SK-N-SH (cell line): ENCODE measurements around the gene GALM. TPM values are rescaled to one million over a fixed set of nuclear protein-coding genes. Genes with fewer than 3 reads are reported as not detected.

Experiments
- CTCF ChIA-PET: fragments of 300-600, 350-600 bp; formaldehyde crosslinking; extraction: SDS; loops from one replicate; lab custom pipeline; 2021; lab: Yijun Ruan, JAX
- POLR2A ChIA-PET: fragments of 350-600 bp; sonication (Branson Sonifier 250); formaldehyde crosslinking; extraction: SDS; loops from one replicate; lab custom pipeline; 2020; ENCODE audit warnings: antibody characterized with exemption, inconsistent platforms; lab: Yijun Ruan, JAX
- DNase-seq: peaks from one replicate; pipeline ENCODE4 v3.0.0; 2012
- H2AFZ ChIP-seq: fragments of 200-600 bp; sonication (generic); 2 replicates; pipeline ENCODE4 v1.8.1; 2016; ENCODE audit warnings: antibody characterized with exemption, mild to moderate bottlenecking, low read depth
- H3F3A ChIP-seq: fragments of 200-600 bp; sonication (generic); replicated peaks from 2 replicates; pipeline ENCODE3; 2016; ENCODE audit warnings: antibody characterized with exemption, mild to moderate bottlenecking; ENCODE audit not compliant: insufficient read depth
- H3K27ac ChIP-seq, 2 experiments: fragments of 200-500 bp in 1 of 2; fragments of 200-600 bp in 1 of 2; sonication (Bioruptor generic) in 1 of 2; sonication (generic), shearing (Covaris generic) in 1 of 2; 2 replicates each; pipeline versions ENCODE4 v1.5.1 to v1.6.1; 2014 to 2016; ENCODE audit warnings: low read depth in 2 of 2, inconsistent platforms in 1 of 2, low read length in 1 of 2, mild to moderate bottlenecking in 1 of 2, mixed read lengths in 1 of 2
- H3K27me3 ChIP-seq: fragments of 200-600 bp; sonication (generic), shearing (Covaris generic); 2 replicates; pipeline ENCODE4 v1.6.1; 2016; ENCODE audit warnings: mixed run types; ENCODE audit not compliant: insufficient read depth
- H3K36me3 ChIP-seq, 2 experiments: fragments of 200-500 bp in 1 of 2; fragments of 200-600 bp in 1 of 2; sonication (Bioruptor generic) in 1 of 2; sonication (generic) in 1 of 2; replicated peaks in 1 of 2; 2 replicates each; pipeline versions ENCODE3 to v1.5.1; 2014 to 2016; ENCODE audit warnings: low read length in 1 of 2, mild to moderate bottlenecking in 1 of 2; ENCODE audit not compliant: insufficient read depth in 2 of 2, control insufficient read depth in 1 of 2
- H3K4me1 ChIP-seq, 2 experiments: fragments of 200-500 bp in 1 of 2; fragments of 200-600 bp in 1 of 2; sonication (Bioruptor generic) in 1 of 2; sonication (generic), shearing (Covaris generic) in 1 of 2; 2 replicates each; pipeline versions ENCODE4 v1.5.1 to v1.6.1; 2014 to 2016; ENCODE audit warnings: low read depth in 1 of 2, low read length in 1 of 2, mixed run types in 1 of 2; ENCODE audit not compliant: insufficient read depth in 2 of 2, control insufficient read depth in 1 of 2
- H3K4me2 ChIP-seq: fragments of 200-600 bp; sonication (generic), shearing (Covaris generic); 2 replicates; pipeline ENCODE4 v1.6.1; 2017; ENCODE audit warnings: mixed run types
- H3K4me3 ChIP-seq, 2 experiments: fragments of 200-500 bp in 1 of 2; fragments of 200-600 bp in 1 of 2; sonication (Bioruptor generic) in 1 of 2; sonication (generic), shearing (Covaris generic) in 1 of 2; 2 replicates each; pipeline versions ENCODE4 v1.5.1 to v1.8.1; 2014 to 2016; ENCODE audit warnings: low read depth in 2 of 2, inconsistent platforms in 1 of 2, low read length in 1 of 2, mild to moderate bottlenecking in 1 of 2, mixed read lengths in 1 of 2, moderate library complexity in 1 of 2
- H3K79me2 ChIP-seq: fragments of 200-600 bp; sonication (generic); 2 replicates; pipeline ENCODE4 v1.8.1; 2017; ENCODE audit warnings: mild to moderate bottlenecking; ENCODE audit not compliant: insufficient read depth
- H3K9ac ChIP-seq: fragments of 200-600 bp; sonication (generic); 2 replicates; pipeline ENCODE4 v1.6.1; 2017; ENCODE audit warnings: mixed run types
- H3K9me2 ChIP-seq: fragments of 200-600 bp; sonication (generic); 2 replicates; pipeline ENCODE4 v1.6.1; 2017; ENCODE audit warnings: mixed run types
- H3K9me3 ChIP-seq: fragments of 200-600 bp; sonication (generic); 2 replicates; pipeline ENCODE4 v1.6.1; 2017; ENCODE audit warnings: mixed run types, mild to moderate bottlenecking, moderate library complexity
- H4K20me1 ChIP-seq: fragments of 200-600 bp; sonication (generic); 2 replicates; pipeline ENCODE4 v1.6.1; 2017; ENCODE audit warnings: mild to moderate bottlenecking, mixed run types; ENCODE audit not compliant: insufficient read depth
- CHD2 ChIP-seq: fragments of 150-350 bp; IDR thresholded peaks from 2 replicates; pipeline ENCODE4 v1.6.1; 2018; ENCODE audit warnings: low read length; ENCODE audit not compliant: partially characterized antibody
- EP300 ChIP-seq, 2 experiments: IDR thresholded peaks; 2 replicates each; pipeline versions ENCODE4 v1.4.0 to v1.6.1; 2012; ENCODE audit warnings: borderline replicate concordance in 1 of 2, low read depth in 1 of 2, low read length in 1 of 2
- FOSL2 ChIP-seq: IDR thresholded peaks from 2 replicates; pipeline ENCODE4 v1.4.0; 2012; ENCODE audit warnings: low read depth, mild to moderate bottlenecking, moderate library complexity, borderline replicate concordance
- FOXJ3 ChIP-seq: sonication (generic); formaldehyde crosslinking; IDR thresholded peaks from 2 replicates; pipeline ENCODE4 v1.5.1; 2020; ENCODE audit warnings: mild to moderate bottlenecking, missing genetic modification reagents
- FOXM1 ChIP-seq: IDR thresholded peaks from 2 replicates; pipeline ENCODE4 v1.4.0; 2012; ENCODE audit warnings: low read depth, mild to moderate bottlenecking
- GATA2 ChIP-seq: sonication (generic); formaldehyde crosslinking; IDR thresholded peaks from 2 replicates; pipeline ENCODE4 v1.5.0; 2020; ENCODE audit warnings: mild to moderate bottlenecking, missing genetic modification reagents
- MEF2A ChIP-seq: IDR thresholded peaks from 2 replicates; pipeline ENCODE4 v1.4.0; 2012; ENCODE audit warnings: low read depth, borderline replicate concordance
- RAD21 ChIP-seq: IDR thresholded peaks from 2 replicates; pipeline ENCODE4 v1.6.1; 2012; ENCODE audit warnings: mild to moderate bottlenecking, low read length
- RCOR1 ChIP-seq: fragments of 150-350 bp; IDR thresholded peaks from 2 replicates; pipeline ENCODE4 v1.6.1; 2017; ENCODE audit warnings: antibody characterized with exemption, low read length
- RFX5 ChIP-seq: IDR thresholded peaks from 2 replicates; pipeline ENCODE4 v1.6.1; 2012; ENCODE audit warnings: mild to moderate bottlenecking, improper control_type of control experiment, low read length
- SIN3A ChIP-seq: IDR thresholded peaks from 2 replicates; pipeline ENCODE4 v1.6.1; 2012; ENCODE audit warnings: low read depth, mild to moderate bottlenecking, low read length, moderate library complexity, borderline replicate concordance
- SMC3 ChIP-seq: IDR thresholded peaks from 2 replicates; pipeline ENCODE4 v1.6.1; 2012; ENCODE audit warnings: low read depth, low read length, improper control_type of control experiment
- TAF1 ChIP-seq: IDR thresholded peaks from 2 replicates; pipeline ENCODE4 v1.6.1; 2012; ENCODE audit warnings: low read depth, mild to moderate bottlenecking, low read length, moderate library complexity, borderline replicate concordance
- TEAD4 ChIP-seq: IDR thresholded peaks from 2 replicates; pipeline ENCODE4 v1.4.0; 2012; ENCODE audit warnings: mild to moderate bottlenecking, borderline replicate concordance; ENCODE audit not compliant: insufficient read depth
- YY1 ChIP-seq: IDR thresholded peaks from 2 replicates; pipeline ENCODE4 v1.4.0; 2012; ENCODE audit warnings: low read depth, mild to moderate bottlenecking
- WGBS: methylation state at CpG from one replicate; pipeline ENCODE4 v1.1.6; 2017; ENCODE audit warnings: low lambda C conversion rate; 5-methylcytosine and 5-hydroxymethylcytosine counted together
- polyA plus RNA-seq, 3 experiments: library from polyadenylated mRNA; depleted of rRNA; stranded (reverse); fragments of >200 nt; gene quantifications; 2 replicates each; pipeline ENCODE4 v1.2.3, GENCODE V29; 2012
- TF ChIP-seq, protein P1 (sequence below): IDR thresholded peaks from 2 replicates; pipeline ENCODE4 v1.4.0; 2012; ENCODE audit warnings: low read depth, borderline replicate concordance
- TF ChIP-seq, protein P2 (sequence below): fragments of 150-350 bp; IDR thresholded peaks from 2 replicates; pipeline ENCODE4 v1.6.1; 2017; ENCODE audit warnings: antibody characterized with exemption, low read length, low read depth, borderline replicate concordance
- TF ChIP-seq, protein P3 (sequence below): IDR thresholded peaks from 2 replicates; pipeline ENCODE4 v1.4.0; 2012; ENCODE audit warnings: low read depth, borderline replicate concordance
- TF ChIP-seq, protein P4 (sequence below): fragments of 150-350 bp; IDR thresholded peaks from 2 replicates; pipeline ENCODE4 v1.6.1; 2016; ENCODE audit warnings: mild to moderate bottlenecking, low read depth, low read length

GALM gene
- polyA plus RNA-seq, 1 of the 3 experiments (the other 2 are of a cell fraction), result 17.9 TPM

DNA sequence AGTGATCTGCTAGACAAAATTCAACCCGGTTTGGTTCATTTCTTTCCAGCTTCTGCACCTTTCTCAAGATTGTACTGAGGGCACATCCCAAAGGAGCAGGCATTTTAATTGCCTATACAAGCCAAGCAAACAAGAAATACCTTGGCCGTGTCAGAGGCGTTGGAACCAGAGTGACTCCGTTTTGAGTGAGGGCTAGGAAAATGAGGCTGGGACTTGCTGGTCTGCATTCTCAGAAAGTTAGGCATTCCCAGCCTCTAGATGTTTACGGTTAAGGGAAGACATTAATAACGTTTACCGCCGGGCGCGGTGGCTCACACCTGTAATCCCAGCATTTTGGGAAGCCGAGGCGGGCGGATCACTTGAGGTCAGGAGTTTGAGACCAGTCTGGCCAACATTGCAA lies 110.6 kb downstream of the GALM start:
- ChIA-PET CTCF (interaction anchor here (1.3 kb wide), 1 partner anchor 30 kb away, joined by 3 read pairs; no protein-coding TSS in a partner anchor), POLR2A (interaction anchor here (2.6 to 3.1 kb wide), 2 partner anchors 25 to 26 kb away, joined by 24 to 30 read pairs; partner anchors contain the start of gene SRSF7)
- Histone ChIP-seq H3K9me3 (no peaks in the 10 kb centered on the region), H3K9me2 (no peaks in the 10 kb centered on the region), H4K20me1 (no peaks in the 10 kb centered on the region), H3F3A (peaks cover 8% of the 10 kb centered on the region), H3K27ac (no peak overlapping the region), H3K9ac (no peak overlapping the region), H2AFZ (no peak overlapping the region), H3K27me3 (no peaks in the 10 kb centered on the region), H3K4me2 (no peak overlapping the region), H3K36me3 (peaks cover 6 to 8% of the 10 kb centered on the region in 2 experiments), H3K4me1 (peaks cover 3 to 7% of the 10 kb centered on the region in 2 experiments; a peak in 2 of 4 replicates), H3K4me3 (no peak overlapping the region), H3K79me2 (peaks cover 13% of the 10 kb centered on the region; the same call in 1 of the 2 replicates)
- 94% methylated on average over 13 of the region's 13 CpGs for WGBS
- TF ChIP-seq YY1 (no peak), RAD21 (no peak), EP300 (IDR thresholded peaks at IDR 0.05; ENCODE audit: borderline replicate concordance in 1 of 2, low read depth in 1 of 2, low read length in 1 of 2) (no peak), TEAD4 (no peak), GATA2 (no peak), SIN3A (no peak), CHD2 (no peak), MEF2A (no peak), FOSL2 (no peak), FOXJ3 (CRISPR knock-in tag) (no peak), SMC3 (no peak), RCOR1 (no peak), TAF1 (no peak), FOXM1 (no peak), RFX5 (no peak)
- TF ChIP-seq, protein P1, sequence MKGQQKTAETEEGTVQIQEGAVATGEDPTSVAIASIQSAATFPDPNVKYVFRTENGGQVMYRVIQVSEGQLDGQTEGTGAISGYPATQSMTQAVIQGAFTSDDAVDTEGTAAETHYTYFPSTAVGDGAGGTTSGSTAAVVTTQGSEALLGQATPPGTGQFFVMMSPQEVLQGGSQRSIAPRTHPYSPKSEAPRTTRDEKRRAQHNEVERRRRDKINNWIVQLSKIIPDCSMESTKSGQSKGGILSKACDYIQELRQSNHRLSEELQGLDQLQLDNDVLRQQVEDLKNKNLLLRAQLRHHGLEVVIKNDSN, result no peak
- TF ChIP-seq, protein P2, sequence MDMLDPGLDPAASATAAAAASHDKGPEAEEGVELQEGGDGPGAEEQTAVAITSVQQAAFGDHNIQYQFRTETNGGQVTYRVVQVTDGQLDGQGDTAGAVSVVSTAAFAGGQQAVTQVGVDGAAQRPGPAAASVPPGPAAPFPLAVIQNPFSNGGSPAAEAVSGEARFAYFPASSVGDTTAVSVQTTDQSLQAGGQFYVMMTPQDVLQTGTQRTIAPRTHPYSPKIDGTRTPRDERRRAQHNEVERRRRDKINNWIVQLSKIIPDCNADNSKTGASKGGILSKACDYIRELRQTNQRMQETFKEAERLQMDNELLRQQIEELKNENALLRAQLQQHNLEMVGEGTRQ, result no peak
- TF ChIP-seq, protein P3, sequence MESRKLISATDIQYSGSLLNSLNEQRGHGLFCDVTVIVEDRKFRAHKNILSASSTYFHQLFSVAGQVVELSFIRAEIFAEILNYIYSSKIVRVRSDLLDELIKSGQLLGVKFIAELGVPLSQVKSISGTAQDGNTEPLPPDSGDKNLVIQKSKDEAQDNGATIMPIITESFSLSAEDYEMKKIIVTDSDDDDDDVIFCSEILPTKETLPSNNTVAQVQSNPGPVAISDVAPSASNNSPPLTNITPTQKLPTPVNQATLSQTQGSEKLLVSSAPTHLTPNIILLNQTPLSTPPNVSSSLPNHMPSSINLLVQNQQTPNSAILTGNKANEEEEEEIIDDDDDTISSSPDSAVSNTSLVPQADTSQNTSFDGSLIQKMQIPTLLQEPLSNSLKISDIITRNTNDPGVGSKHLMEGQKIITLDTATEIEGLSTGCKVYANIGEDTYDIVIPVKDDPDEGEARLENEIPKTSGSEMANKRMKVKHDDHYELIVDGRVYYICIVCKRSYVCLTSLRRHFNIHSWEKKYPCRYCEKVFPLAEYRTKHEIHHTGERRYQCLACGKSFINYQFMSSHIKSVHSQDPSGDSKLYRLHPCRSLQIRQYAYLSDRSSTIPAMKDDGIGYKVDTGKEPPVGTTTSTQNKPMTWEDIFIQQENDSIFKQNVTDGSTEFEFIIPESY, result no peak
- TF ChIP-seq, protein P4, sequence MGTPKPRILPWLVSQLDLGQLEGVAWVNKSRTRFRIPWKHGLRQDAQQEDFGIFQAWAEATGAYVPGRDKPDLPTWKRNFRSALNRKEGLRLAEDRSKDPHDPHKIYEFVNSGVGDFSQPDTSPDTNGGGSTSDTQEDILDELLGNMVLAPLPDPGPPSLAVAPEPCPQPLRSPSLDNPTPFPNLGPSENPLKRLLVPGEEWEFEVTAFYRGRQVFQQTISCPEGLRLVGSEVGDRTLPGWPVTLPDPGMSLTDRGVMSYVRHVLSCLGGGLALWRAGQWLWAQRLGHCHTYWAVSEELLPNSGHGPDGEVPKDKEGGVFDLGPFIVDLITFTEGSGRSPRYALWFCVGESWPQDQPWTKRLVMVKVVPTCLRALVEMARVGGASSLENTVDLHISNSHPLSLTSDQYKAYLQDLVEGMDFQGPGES, result no peak
- no peak for DNase-seq
